NCI-H2196 treated with DMSO at 0.1 percent for 48 hours (cell line): Measurements from ENCODE around the gene MPRIP.
"Not testable (repeated sequence)": the region's sequence is repeated elsewhere in the genome, so short reads cannot be mapped to it uniquely, and the experiment has no call there.

ENCODE experiments used
- DNase-seq: peaks from one replicate; lab custom pipeline; 2025; ENCODE audit not compliant: unreplicated experiment; lab: John Stamatoyannopoulos, UW

The MPRIP gene, protein sequence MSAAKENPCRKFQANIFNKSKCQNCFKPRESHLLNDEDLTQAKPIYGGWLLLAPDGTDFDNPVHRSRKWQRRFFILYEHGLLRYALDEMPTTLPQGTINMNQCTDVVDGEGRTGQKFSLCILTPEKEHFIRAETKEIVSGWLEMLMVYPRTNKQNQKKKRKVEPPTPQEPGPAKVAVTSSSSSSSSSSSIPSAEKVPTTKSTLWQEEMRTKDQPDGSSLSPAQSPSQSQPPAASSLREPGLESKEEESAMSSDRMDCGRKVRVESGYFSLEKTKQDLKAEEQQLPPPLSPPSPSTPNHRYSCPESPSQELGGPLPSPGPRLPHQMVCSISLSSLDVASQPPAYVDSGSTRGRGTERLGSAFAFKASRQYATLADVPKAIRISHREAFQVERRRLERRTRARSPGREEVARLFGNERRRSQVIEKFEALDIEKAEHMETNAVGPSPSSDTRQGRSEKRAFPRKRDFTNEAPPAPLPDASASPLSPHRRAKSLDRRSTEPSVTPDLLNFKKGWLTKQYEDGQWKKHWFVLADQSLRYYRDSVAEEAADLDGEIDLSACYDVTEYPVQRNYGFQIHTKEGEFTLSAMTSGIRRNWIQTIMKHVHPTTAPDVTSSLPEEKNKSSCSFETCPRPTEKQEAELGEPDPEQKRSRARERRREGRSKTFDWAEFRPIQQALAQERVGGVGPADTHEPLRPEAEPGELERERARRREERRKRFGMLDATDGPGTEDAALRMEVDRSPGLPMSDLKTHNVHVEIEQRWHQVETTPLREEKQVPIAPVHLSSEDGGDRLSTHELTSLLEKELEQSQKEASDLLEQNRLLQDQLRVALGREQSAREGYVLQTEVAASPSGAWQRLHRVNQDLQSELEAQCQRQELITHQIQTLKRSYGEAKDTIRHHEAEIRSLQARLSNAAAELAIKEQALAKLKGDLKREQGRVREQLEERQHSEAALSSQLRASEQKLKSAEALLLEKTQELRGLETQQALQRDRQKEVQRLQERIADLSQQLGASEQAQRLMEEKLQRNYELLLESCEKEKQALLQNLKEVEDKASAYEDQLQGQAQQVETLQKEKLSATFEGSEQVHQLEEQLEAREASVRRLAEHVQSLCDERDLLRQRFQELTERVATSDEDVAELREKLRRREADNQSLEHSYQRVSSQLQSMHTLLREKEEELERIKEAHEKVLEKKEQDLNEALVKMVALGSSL (N-terminal part only)

DNA sequence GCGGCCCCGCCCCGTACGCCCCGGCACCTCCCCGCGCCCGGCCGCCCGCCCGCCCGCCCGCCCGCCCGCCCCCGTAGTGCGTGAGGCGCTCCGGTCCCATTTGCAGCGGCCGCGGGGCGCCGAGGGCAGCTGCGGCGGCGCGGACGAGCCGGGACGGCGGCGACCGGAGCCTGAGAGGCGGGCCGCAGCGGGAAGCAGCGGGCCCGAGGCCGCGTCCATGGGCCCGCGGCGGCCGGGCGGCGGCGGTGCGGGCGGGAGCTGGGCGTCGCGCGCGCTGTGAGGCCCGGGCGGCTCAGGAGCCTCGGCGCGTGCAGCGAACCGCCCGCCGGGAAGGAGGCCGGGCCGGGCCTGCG lies at the start of gene MPRIP:
Gene MPRIP, plus strand, starts transcription at position 74 of the 353 bp plus-strand sequence. CDS start 392 bp downstream, outside the sequence.
- DNase-seq = no peak

DNA sequence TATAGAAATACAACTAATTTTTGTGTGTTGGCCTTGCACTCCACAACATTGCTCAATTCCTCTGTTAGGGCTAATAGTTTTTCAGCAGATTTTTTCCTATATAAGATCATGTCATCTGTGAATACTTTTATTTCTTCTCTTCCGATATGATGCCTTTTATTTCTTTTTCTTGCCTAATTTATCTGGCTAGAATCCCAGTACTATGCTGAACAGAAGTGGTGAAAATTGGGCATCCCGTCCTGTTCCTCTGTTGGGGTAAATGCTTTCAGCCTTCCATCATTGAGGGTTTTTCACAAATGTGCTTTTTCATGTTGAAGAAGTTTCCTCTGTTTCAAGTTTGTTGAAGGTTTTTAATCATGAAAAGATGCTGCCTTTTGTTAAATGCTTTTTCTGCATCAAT lies 47.6 kb upstream of the MPRIP start:
- no peak for DNase-seq

DNA sequence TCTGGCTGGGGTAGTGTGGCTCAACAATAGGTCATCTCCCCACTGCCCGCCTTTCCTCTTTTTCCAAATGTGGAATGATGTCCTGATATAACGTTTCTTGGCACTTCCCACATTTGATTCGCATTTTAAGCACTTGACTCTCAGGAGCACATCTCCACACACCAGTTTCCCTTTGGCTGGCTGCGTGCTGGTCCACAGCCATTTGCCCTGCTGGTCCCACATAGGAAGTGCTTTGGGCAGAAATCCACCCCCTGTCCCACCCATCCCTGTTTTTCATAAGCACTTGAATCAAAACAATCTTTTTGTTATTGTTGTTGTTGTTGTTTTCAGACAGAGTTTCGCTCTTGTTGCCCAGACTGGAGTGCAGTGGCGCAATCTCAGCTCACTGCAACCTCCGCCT lies 46.3 kb upstream of the MPRIP start:
- DNase-seq = no peak

DNA sequence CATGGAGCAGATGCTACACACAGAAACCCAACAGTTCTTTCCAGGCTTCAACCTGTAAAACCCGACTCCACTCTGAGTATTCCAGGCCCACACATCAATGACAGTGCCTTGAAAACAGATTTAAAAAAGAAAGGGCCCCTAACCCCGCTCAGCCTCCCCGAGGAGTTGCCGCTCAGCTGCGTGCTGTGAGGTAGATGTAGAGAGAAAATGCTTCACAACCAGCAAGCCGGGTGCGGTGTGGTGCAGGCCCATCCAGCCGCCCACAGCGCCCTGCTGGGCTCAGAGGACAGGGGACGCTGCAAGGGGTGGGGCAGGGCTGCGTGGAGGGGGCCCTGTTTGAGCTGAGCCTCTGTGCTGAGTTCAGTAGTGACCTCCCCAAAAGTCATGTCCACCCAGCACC lies 45.5 kb upstream of the MPRIP start:
- DNase-seq = not testable (repeated sequence)

DNA sequence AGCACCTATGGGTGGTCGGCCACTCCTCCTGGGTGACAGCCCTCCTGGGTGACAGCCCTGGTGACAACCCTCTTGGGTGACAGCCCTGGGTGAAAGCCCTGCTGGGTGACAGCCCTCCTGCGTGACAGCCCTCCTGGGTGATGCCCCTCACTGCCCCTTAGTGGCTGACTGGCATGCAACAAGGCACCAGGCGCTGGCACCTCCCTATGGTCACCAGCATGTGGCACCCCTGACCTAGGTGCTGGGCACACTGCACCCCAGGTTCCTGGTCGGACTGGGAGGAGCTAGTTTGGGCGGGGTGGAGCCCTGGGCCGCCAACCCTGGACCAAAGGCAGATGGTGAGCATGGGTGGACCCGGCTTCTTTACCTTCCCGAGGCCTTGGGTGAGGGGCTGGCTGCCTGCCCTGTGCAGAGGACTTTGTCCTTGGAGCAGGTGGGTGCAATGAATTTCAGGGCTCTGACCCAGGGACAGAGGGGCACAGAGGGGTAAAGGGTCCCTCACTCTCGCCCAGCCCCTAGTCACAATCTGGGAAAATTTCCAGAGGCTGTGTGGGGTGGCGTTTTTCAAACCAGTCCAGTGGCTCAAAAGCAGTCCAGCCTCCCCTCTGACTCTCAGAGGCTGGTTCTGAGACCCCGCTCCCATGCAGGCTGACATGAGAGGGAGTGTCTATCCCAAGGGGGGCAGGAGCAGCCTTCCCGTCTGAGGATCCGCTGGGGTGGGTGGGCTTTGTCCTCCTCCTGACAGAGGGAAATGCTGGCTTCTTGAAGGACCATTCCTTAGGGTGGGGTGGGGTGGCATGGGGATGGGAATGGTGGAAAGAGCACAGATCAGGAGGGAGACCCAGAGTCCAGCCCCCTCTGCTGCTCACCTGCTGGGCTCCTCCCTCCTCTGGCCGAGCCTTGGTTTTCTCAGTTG lies 44.5 kb upstream of the MPRIP start:
- DNase-seq = no peak

DNA sequence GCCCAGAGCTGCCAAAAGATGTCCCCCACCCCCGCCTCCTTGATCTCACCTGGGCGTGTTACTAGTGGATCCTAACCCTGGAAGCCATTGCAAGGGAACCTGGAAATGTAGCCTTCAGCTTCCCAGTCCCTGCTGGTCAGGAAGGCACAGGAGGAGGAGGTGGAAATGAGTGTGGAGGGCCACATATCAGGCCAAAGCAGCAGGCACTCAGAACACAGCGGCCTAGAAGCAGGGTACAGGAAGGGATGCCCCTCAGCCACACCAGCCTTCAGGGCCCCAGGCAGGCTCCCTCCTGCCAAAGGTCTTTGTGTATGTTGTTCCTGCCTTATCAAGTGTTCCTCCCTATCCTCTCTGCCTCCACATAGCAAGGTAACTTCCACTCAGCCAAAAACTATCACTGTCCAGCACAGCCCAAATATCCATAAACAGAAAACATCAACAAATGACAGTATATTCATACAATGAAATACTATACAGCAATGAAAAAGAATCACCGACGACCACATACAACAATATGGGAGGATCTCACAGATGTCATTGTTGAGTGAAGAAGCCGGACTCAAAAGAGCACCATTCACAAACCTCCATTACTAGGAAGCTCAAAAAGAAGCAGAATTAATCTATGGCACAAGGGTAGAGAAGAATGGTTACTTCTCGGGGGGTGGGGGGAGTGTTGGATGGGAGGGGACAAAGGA lies 42.2 kb upstream of the MPRIP start:
- DNase-seq = no peak

DNA sequence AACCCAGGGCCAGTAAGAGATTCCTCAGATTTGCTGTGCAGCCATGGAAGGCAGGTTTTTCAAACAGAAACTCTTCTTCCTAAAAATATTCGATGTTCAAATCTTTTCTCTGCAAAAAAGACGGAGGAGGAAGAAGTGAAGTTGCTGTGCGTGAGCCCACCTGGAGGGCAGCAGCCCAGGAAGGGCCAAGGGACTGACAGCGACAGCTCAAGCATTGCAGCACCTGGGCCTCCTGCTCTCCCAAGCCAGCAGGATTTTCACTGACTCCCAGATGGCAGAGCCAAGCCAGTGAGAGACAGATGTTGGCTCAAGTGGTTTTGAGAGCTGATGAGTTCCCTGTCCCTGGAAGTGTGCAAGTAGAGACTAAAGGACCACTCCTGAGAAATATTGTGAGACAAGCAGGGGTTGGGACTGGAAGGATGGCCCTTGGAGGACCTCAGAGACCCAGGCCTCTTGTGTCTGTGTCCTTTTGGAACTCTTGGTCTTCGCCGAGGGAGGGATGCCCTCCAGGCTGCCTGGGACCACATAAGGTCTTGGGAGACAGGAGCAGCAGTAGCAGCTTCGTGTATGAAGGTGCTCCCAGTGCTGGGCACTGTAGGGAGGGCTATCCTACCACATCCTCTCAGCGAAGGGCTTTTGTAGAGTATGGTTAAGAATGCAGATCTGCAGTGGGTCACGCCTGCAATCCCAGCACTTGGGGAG lies 41.0 kb upstream of the MPRIP start:
- DNase-seq = no peak

DNA sequence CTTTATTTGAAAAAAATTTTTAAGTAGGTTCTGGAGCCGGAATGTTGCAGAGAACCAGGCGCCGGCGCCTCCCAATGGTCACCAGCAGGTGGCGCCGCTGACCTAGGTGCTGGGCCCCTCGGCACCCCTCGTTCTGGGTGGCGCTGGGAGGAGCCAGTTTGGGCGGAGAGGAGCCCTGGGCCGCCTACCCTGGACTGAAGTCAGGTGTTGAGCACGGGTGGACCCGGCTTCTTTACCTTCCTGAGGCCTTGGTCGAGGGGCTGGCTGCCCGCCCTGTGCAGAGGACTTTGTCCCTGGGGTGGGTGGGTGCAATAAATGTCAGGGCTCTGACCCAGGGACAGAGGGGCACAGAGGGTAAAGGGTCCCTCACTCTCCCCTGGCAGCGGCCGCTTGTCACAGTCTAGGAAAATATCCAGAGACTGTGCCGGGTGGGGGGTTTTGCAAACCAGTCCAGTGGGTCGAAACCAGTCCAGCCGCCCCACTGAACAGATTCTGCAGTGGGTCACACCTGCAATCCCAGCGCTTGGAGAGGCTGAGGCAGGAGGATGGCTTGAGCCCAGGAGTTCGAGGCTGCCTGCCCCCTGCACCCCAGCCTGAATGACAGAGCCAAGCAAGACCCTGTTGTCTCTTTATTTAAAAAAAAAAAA lies 40.3 kb upstream of the MPRIP start:
- peak; percentile 41 for DNase-seq

DNA sequence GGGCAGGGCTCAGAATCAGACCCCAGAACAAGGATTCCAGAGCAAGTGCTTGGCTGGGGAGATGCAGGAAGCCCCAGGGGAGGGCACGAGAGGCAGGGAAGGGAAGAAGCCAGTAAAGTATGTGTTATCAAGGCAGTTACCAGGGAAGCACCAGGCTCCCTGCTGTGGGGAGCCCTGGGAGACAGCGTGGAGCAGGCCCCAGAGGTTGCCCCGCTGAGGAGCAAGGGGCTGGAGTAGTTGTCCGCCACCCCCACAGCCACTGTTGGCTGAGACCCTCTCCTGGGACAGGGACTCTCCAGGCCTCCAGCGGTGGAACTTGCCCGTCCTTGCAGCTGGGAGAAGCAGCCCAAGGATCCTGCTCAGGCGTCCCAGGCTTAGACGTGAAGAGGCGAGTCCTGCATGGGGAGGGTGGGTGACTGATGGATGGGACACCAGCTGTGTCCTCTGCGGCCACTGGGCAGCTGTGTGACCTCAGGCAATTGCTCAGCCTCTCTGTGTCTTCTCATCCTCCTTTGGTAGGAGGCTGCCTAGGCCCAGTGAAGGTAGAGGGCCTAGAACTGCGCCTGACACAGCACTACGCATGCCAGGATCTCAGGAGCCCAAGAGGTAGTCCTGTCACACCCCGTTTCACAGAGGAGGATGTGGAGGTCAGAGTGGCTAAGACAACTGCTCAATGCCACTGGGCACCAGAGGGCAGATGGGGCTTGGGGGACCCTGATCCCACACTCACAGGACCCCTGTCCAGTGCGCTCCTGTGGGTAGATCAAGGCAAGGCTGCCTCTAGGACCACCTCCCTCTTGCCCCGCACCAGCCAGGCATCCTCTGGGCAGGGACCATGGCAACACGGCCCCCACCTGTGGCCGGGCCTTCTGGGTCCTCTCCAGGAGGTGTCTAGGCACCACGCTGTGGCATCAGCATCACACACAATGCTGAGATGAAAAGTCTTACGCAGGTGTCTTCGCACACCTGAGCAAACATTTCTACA lies 39.2 kb upstream of the MPRIP start:
- DNase-seq = not testable (repeated sequence)

DNA sequence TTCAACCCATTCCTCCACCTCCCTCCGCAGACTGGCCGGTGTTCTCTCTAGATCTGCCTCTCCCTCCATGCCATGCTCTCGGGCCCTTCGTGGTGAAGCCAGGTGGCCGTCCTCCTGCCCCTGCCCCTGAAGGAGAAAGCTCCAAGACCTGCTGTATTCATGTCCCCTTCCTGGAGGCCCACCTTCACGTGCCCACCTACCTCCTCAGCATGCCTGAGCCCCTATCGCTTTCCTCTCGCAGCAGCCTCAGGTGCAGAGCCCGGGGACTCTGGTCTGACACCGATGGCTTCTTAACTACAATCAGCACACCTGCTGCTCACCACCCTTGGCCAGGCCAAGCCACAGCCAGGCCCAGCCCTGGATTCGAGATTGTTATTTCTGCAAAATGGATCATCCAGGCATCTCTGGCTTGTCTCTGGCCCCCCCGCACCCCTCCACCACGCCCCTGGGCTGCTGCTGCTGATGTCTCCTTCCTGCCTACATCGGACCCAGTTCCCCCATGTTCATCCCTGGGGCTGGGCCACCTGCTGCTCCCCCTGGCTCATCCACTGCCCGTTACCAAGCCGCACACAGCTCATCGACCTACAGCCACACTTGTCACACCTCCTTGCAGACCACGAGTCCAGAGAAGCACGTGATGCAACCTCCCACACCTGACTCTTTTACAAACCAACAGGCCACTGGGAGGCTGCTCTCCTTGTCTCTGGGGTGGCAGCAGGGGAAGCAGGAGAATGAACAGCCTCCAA lies 37.8 kb upstream of the MPRIP start:
- no peak for DNase-seq

DNA sequence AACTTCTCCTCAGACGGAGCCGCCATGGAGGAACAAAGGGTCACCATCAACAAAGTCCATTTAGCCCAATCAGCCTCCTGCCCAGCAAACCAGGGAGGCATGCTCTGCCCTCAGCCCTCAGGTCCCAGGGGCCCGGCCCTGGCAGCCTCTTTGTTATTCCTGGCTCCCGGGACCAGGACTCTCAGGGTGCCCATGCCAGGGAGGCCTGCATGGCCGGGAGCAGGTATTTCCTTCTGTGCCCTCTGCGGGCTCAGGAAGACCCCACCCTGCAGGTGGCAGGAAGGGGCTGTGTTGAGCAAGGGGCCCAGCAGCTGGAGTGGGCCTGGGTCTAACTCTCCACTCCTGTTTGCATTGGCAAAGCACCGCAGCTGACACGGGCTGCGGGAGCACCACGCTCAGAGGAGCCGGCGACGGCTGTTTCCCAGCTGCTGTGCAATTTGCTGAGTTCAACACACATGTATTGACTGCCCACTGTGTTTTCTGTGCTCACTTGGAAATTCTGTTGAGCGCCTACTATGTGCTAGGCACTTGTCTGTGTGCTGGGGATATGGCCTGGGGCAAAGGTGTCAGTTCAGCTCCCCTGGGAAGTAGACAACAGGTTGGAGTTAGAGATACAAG lies 37.2 kb upstream of the MPRIP start:
- not testable (repeated sequence) for DNase-seq

DNA sequence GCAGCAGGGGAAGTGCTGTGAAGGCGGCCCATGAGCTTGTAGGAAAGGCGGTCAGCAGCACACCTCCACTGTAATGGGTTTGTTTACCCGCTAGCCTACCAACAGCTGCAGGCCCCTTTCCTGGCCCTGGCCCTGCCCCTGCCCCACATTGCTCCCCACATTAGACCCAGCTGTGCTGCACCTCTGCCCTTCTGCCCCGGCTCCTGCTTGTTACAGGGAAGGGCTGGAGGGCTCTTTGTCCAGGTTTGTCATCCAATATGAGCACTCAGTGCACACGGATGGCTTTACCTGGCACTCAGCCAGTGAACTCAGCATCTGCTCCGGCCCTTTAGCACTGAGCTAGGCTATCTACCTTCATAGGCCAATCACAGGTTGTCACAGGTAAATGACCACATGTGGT lies 34.4 kb upstream of the MPRIP start:
- not testable (repeated sequence) for DNase-seq

DNA sequence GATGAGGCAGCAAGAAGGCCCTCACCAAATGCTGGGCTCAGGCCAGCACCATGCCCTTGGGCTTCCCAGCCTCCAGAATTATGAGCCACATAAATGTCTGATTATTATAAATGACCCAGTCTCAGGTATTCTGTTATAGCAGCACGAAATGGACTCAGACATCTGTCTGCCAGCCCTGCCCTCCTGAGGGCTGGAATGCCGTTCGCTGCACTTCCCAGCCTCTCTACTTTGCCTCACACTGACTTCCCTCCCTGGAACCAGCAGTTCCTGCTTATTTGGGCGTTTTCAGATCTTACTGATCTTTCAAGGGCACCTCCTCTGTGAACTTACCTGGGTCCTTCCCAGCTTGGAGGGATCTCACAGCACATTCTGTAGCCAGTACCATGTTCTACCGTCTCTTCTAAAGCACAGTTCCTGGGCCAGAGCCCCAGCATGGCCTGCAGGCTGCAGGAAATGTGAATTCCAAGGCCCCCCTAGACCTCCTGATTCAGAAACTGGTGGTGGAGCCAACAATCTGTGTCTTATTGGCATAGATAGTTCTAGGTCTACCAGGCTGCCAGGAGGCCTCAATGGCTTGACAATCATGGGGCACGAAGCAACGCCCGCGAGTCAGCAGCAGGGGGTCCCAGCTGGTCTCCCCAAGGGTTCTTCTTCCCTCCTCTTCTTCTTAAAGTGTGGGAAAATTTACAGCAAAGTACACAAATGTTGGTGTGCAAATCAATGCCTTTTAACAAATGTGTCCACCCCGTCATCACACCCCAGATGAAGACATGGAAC lies 33.4 kb upstream of the MPRIP start:
- not testable (repeated sequence) for DNase-seq

DNA sequence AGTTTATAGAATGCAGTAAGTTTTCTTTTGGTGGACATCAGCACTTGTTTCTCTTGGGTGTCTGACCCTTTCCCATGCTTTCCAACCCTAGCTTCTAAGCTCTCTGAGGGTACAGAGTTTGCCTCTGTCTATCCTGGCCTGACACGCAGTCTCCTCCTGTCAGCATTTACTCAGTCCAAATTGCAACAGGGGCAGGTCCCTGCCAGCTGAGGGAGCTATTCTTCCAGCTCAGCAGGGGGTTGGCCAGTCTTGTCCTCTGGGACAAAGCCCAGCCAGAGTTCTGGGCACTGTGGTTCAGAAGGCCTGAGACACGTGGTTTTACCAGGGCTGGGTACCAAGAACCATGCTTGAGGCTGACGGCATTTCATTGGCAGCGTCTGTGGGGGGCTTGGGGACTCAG lies 32.3 kb upstream of the MPRIP start:
- not testable (repeated sequence) for DNase-seq

DNA sequence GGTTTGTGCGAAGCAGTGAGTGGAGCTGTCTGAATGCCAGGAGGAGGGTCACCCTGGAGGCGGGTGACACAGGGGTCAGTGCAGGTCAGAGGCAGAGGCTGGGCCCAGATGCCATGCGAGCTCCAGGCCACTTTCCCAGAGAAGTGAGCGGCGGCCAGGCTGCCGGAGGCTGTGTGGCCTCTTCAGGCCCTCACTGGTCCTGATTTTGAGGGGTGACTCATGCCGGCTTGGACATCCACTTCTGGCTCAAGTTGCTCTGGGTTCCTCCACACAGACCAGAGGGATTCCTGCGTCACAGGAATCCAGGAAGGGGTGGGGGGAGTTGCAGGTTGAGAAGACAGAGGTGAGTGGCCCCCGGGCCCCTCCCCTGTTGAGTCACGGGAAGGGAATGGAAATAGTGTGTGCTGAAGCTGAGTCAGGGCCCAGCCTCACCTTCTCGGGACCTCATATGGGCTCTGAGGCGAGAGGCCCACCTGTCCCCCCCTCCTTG lies 31.7 kb upstream of the MPRIP start:
- DNase-seq = not testable (repeated sequence)
